GM19239 (cell line): Measurements from ENCODE around the gene CDK16.

Source experiments
- DNase-seq: peaks from one replicate; pipeline ENCODE4 v3.0.0; 2011; ENCODE audit warnings: low spot score; ENCODE audit not compliant: insufficient read length
- FAIRE-seq: peaks from 2 replicates; lab custom pipeline; 2011; peaks lifted over from hg19 to GRCh38; lab: Jason Lieb, UNC

Gene CDK16

GRCh38 chrX:47202877-47203276, 15.6 kb upstream of the CDK16 start:
- FAIRE-seq (no peak), DNase-seq (no peak)

GRCh38 chrX:47204970-47205369, 13.5 kb upstream of the CDK16 start:
- FAIRE-seq (no peak), DNase-seq (no peak)

- DNase-seq (no peak), FAIRE-seq (no peak)
These were observed 12.2 kb upstream of the CDK16 start for GRCh38 chrX:47206316-47206715.

GRCh38 chrX:47208108-47208507, 10.4 kb upstream of the CDK16 start:
- FAIRE-seq (no peak), DNase-seq (no peak)

GRCh38 chrX:47209508-47210238, 8.8 kb upstream of the CDK16 start:
- no peak for DNase-seq
- FAIRE-seq, result no peak

GRCh38 chrX:47210661-47211425, 7.6 kb upstream of the CDK16 start:
- FAIRE-seq (no peak), DNase-seq (no peak)

- FAIRE-seq, result no peak
- DNase-seq, result no peak
These were observed 5.8 kb upstream of the CDK16 start for GRCh38 chrX:47212381-47213293.

GRCh38 chrX:47214435-47215077, 3.9 kb upstream of the CDK16 start:
- DNase-seq (no peak), FAIRE-seq (no peak)

- DNase-seq (no peak), FAIRE-seq (no peak)
These were observed 3.1 kb upstream of the CDK16 start for GRCh38 chrX:47215291-47215900.

- no peak for FAIRE-seq
These were observed 2.0 kb upstream of the CDK16 start for GRCh38 chrX:47216393-47216925.

GRCh38 chrX:47217121-47217851, 1.2 kb upstream of the CDK16 start:
- no peak for DNase-seq
- FAIRE-seq, result no peak

More at GRCh38 chrX:47216393-47216925, 2.0 kb upstream of the CDK16 start:
- DNase-seq, result no peak

- peak; percentile 99 for FAIRE-seq
These were observed 615 bp upstream of the CDK16 start for GRCh38 chrX:47217852-47218279.

GRCh38 chrX:47218920-47219815, 687 bp downstream of the CDK16 start:
- DNase-seq (peak; percentile 10), FAIRE-seq (no peak)

More at GRCh38 chrX:47217852-47218279, 615 bp upstream of the CDK16 start:
- peak; percentile 65 for DNase-seq

- FAIRE-seq (no peak), DNase-seq (no peak)
These were observed 3.3 kb downstream of the CDK16 start for GRCh38 chrX:47221756-47222155.

GRCh38 chrX:47222751-47223350, 4.4 kb downstream of the CDK16 start:
- DNase-seq, result no peak
- FAIRE-seq, result no peak

GRCh38 chrX:47223476-47224250, 5.2 kb downstream of the CDK16 start:
- no peak for DNase-seq
- no peak for FAIRE-seq
